ENCODE results near the gene PHF5A. TPM values are rescaled to one million over a fixed set of nuclear protein-coding genes. Genes with fewer than 3 reads are reported as not detected.

PHF5A gene
- total and polyA plus RNA-seq, 2 of the 8 experiments (the other 6 are each of a cell fraction or from before 2014, with no cell fraction given) = 119 to 135 TPM

DNA sequence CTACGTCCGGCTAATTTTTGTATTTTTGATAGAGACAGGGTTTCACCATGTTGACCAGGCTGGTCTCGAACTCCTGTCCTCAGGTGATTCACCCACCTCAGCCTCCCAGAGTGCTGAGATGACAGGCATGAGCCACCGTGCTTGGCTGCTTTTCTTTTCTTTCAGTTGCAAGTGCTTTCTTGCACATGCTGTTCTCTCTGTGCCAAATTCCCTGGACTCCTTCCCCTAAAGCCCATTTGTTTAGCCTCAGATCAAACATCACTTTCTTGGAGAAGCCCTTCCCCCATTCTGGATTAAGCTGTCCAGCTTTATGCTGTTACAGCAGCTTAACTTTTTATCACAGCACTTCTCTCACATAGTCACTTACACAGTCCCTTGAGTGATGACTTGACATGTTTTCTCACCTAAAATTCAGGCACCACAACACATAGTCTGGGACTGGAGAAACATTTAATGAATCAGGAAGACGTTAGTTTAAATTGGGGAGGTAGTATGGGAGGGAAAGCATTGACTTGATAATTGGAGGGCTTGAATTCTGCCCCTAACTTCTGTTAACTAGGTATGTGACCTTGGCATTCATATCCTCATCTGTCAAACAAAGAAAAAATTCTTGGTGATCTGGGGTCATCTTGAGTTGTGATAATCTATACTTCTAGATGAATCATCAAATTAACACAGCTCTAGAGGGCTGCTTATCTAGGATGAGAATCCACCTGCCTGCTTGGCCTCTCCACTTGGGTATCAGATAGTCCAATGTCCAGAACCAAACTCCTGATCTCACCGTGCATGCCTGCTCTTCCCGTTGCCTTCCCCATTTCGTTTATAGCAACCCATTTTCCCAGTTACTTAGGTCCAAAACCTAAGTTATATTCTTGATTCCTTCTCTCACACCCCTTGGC lies 18.8 kb upstream of the PHF5A start (continued):
- TF ChIP-seq CEBPB (IDR thresholded peaks at IDR 0.05; ENCODE audit: low read depth, low read length) (no peak), RXRA (IDR thresholded peaks at IDR 0.05; ENCODE audit: insufficient read depth, low read depth, low read length) (no peak), RFX5 (IDR thresholded peaks at IDR 0.05; ENCODE audit: borderline replicate concordance, low read depth, low read length) (no peak), MAX (IDR thresholded peaks at IDR 0.05) (no peak), YY1 (IDR thresholded peaks at IDR 0.05; ENCODE audit: low read depth, low read length) (no peak), TCF12 (IDR thresholded peaks at IDR 0.05; ENCODE audit: low read depth, low read length) (no peak), SAP30 (IDR thresholded peaks at IDR 0.05; ENCODE audit: insufficient read depth, insufficient replicate concordance, low read length) (no peak), EP300 (IDR thresholded peaks at IDR 0.05; ENCODE audit: borderline replicate concordance in 1 of 2, low read depth in 2 of 2, low read length in 2 of 2) (no peak), POLR2A (IDR thresholded peaks at IDR 0.05; ENCODE audit: control extremely low read depth in 1 of 2, low read depth in 2 of 2, low read length in 2 of 2) (no peak)

Measured in H1 (cell line).